OCI-LY1 (cell line): ENCODE measurements around the gene RAPGEF4.

ENCODE experiments used
- H2AFZ ChIP-seq: fragments of 200-600 bp; sonication (generic), shearing (Covaris generic); 2 replicates; pipeline ENCODE4 v1.6.0; 2014; ENCODE audit warnings: antibody characterized with exemption, mild to moderate bottlenecking, low read length
- H3F3A ChIP-seq: fragments of 200-600 bp; sonication (generic), shearing (Covaris generic); 2 replicates; pipeline ENCODE4 v1.6.0; 2014; ENCODE audit warnings: mild to moderate bottlenecking, antibody characterized with exemption, low read length, moderate library complexity; ENCODE audit not compliant: insufficient read depth
- H3K27ac ChIP-seq: fragments of 200-600 bp; sonication (generic); 2 replicates; pipeline ENCODE4 v1.5.1; 2014; ENCODE audit warnings: low read length, mixed run types, mild to moderate bottlenecking, low read depth; ENCODE audit not compliant: poor library complexity, severe bottlenecking
- H3K27me3 ChIP-seq: fragments of 200-600 bp; sonication (generic); 2 replicates; pipeline ENCODE4 v1.6.0; 2014; ENCODE audit warnings: antibody characterized with exemption, mild to moderate bottlenecking, low read length, moderate library complexity; ENCODE audit not compliant: insufficient read depth
- H3K36me3 ChIP-seq: fragments of 200-600 bp; sonication (generic); 2 replicates; pipeline ENCODE4 v1.6.1; 2014; ENCODE audit warnings: mild to moderate bottlenecking, antibody characterized with exemption, low read length, moderate library complexity, mixed read lengths; ENCODE audit not compliant: insufficient read depth
- H3K4me1 ChIP-seq: fragments of 200-600 bp; sonication (generic); 2 replicates; pipeline ENCODE4 v1.5.1; 2014; ENCODE audit warnings: mild to moderate bottlenecking, low read length, moderate library complexity; ENCODE audit not compliant: insufficient read depth, severe bottlenecking
- H3K4me2 ChIP-seq: fragments of 200-600 bp; sonication (generic), shearing (Covaris generic); 2 replicates; pipeline ENCODE4 v1.6.1; 2014; ENCODE audit warnings: low read length
- H3K4me3 ChIP-seq: fragments of 200-600 bp; sonication (generic); 2 replicates; pipeline ENCODE4 v1.5.1; 2014; ENCODE audit warnings: low read length, low read depth, mild to moderate bottlenecking, mixed read lengths; ENCODE audit not compliant: poor library complexity, severe bottlenecking
- H3K79me2 ChIP-seq: fragments of 200-600 bp; shearing (Covaris generic); 2 replicates; pipeline ENCODE4 v1.6.1; 2016; ENCODE audit warnings: mixed run types, low read length, mixed read lengths; ENCODE audit not compliant: insufficient read depth
- H3K9ac ChIP-seq: fragments of 200-600 bp; sonication (generic), shearing (Covaris generic); 2 replicates; pipeline ENCODE4 v1.6.1; 2014; ENCODE audit warnings: mild to moderate bottlenecking, low read length, mixed read lengths
- H3K9me2 ChIP-seq: fragments of 200-600 bp; sonication (generic), shearing (Covaris generic); 2 replicates; pipeline ENCODE4 v1.6.1; 2014; ENCODE audit warnings: low read depth, mild to moderate bottlenecking, low read length, mixed read lengths
- H3K9me3 ChIP-seq: fragments of 200-600 bp; shearing (Covaris generic); 2 replicates; pipeline ENCODE4 v1.6.1; 2014; ENCODE audit warnings: low read length, mixed read lengths
- H4K20me1 ChIP-seq: fragments of 200-600 bp; sonication (generic), shearing (Covaris generic); 2 replicates; pipeline ENCODE4 v1.6.0; 2016; ENCODE audit warnings: mild to moderate bottlenecking, low read length; ENCODE audit not compliant: insufficient read depth
- CTCF ChIP-seq: fragments of 200-600 bp; sonication (generic), shearing (Covaris generic); IDR thresholded peaks from 2 replicates; pipeline ENCODE4 v1.5.1; 2017; ENCODE audit warnings: mild to moderate bottlenecking, antibody characterized with exemption, low read length, moderate library complexity, mixed read lengths
- EZH2 ChIP-seq: fragments of 200-600 bp; sonication (generic), shearing (Covaris generic); IDR thresholded peaks from 2 replicates; pipeline ENCODE4 v1.8.0; 2017; ENCODE audit warnings: borderline replicate concordance, mixed run types, mild to moderate bottlenecking, antibody characterized with exemption, low read length, moderate library complexity, mixed read lengths

The RAPGEF4 gene

DNA sequence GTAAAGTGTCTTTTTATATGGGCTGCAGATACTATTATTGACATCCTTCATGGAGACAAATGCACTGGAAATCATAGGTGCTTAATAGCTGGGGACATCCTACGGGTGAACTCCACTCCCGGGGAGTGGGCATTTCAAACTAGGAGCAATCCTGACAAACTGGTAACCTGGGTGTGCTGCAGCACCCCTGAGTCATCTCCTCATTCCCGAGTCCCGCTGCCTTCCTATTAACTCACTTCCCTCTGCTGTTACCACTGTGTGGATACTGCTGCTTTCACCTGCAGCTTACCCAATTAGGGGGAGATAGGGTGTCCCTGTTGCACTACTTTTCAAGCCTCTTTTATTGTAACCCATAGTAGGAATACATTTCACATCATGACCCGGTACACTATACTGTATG is 134.2 kb downstream of the RAPGEF4 start:
- Histone ChIP-seq H3K79me2 (no peaks in the 10 kb centered on the region), H3K9ac (no peak overlapping the region), H3K36me3 (no peaks in the 10 kb centered on the region), H3K4me1 (no peaks in the 10 kb centered on the region), H3K4me3 (no peak overlapping the region), H3K9me3 (no peaks in the 10 kb centered on the region), H3K27me3 (no peaks in the 10 kb centered on the region), H3F3A (no peaks in the 10 kb centered on the region), H2AFZ (no peak overlapping the region), H3K27ac (no peak overlapping the region), H3K4me2 (no peak overlapping the region), H3K9me2 (no peaks in the 10 kb centered on the region), H4K20me1 (no peaks in the 10 kb centered on the region)
- no peak for TF ChIP-seq EZH2
- TF ChIP-seq CTCF: no peak

GRCh38 chr2:172870396-172870795 is 134.8 kb downstream of the RAPGEF4 start:
- H3K4me3 ChIP-seq: no peak overlapping the region
- no peaks in the 10 kb centered on the region for H4K20me1 ChIP-seq
- no peak overlapping the region for H3K27ac ChIP-seq
- no peaks in the 10 kb centered on the region for H3K36me3 ChIP-seq
- no peaks in the 10 kb centered on the region for H3K9me3 ChIP-seq
- H3K9ac ChIP-seq: no peak overlapping the region
- H3K9me2 ChIP-seq: no peaks in the 10 kb centered on the region
- H3K4me2 ChIP-seq: no peak overlapping the region
- no peaks in the 10 kb centered on the region for H3K4me1 ChIP-seq
- H3F3A ChIP-seq: no peaks in the 10 kb centered on the region
- H3K79me2 ChIP-seq: no peaks in the 10 kb centered on the region
- H3K27me3 ChIP-seq: no peaks in the 10 kb centered on the region
- H2AFZ ChIP-seq: no peak overlapping the region
- TF ChIP-seq CTCF (no peak), EZH2 (no peak)

- Histone ChIP-seq H2AFZ (no peak overlapping the region), H3K9me2 (no peaks in the 10 kb centered on the region), H3K9me3 (no peaks in the 10 kb centered on the region), H4K20me1 (no peaks in the 10 kb centered on the region), H3K79me2 (no peaks in the 10 kb centered on the region), H3K4me2 (no peak overlapping the region), H3K27me3 (no peaks in the 10 kb centered on the region), H3K4me1 (no peaks in the 10 kb centered on the region), H3F3A (no peaks in the 10 kb centered on the region), H3K9ac (no peak overlapping the region), H3K36me3 (no peaks in the 10 kb centered on the region), H3K27ac (no peak overlapping the region), H3K4me3 (no peak overlapping the region)
- TF ChIP-seq CTCF: no peak
Observed at GRCh38 chr2:172877826-172878225, 142.2 kb downstream of the RAPGEF4 start.
